SU-DHL-6 (cell line): Measurements from ENCODE around the gene PSMB11.
A peak's percentile ranks its signal among the peaks of the same experiment; 100 is the strongest.

Source experiments
- H2AFZ ChIP-seq: fragments of 200-600 bp; sonication (generic); 2 replicates; pipeline ENCODE4 v1.6.1; 2014; ENCODE audit warnings: low read depth, mild to moderate bottlenecking, moderate library complexity, mixed read lengths, antibody characterized with exemption, low read length; ENCODE audit not compliant: severe bottlenecking
- H3F3A ChIP-seq: fragments of 200-600 bp; shearing (Covaris generic); 2 replicates; pipeline ENCODE4 v1.6.0; 2016; ENCODE audit warnings: antibody characterized with exemption, mild to moderate bottlenecking; ENCODE audit not compliant: insufficient read depth
- H3K27ac ChIP-seq: fragments of 200-600 bp; sonication (generic); 2 replicates; pipeline ENCODE4 v1.5.1; 2016; ENCODE audit warnings: low read depth, mild to moderate bottlenecking, low read length, moderate library complexity, mixed read lengths
- H3K27me3 ChIP-seq: fragments of 200-600 bp; sonication (generic), shearing (Covaris generic); 2 replicates; pipeline ENCODE4 v1.6.0; 2014; ENCODE audit warnings: mild to moderate bottlenecking, low read length
- H3K36me3 ChIP-seq: fragments of 200-600 bp; sonication (generic); 2 replicates; pipeline ENCODE4 v1.6.1; 2014; ENCODE audit warnings: mild to moderate bottlenecking, low read length, mixed read lengths
- H3K4me2 ChIP-seq: fragments of 300-600, 200-600 bp; shearing (Covaris generic), sonication (generic); 2 replicates; pipeline ENCODE4 v1.6.0; 2014; ENCODE audit warnings: low read length, low read depth, mild to moderate bottlenecking; ENCODE audit not compliant: poor library complexity, severe bottlenecking
- H3K4me3 ChIP-seq: fragments of 200-600 bp; sonication (generic); 2 replicates; pipeline ENCODE4 v1.5.1; 2014; ENCODE audit warnings: antibody characterized with exemption, low read length, mild to moderate bottlenecking, mixed read lengths; ENCODE audit not compliant: insufficient read depth, poor library complexity, severe bottlenecking
- H3K79me2 ChIP-seq: fragments of 200-600 bp; sonication (generic); 2 replicates; pipeline ENCODE4 v1.6.1; 2014; ENCODE audit warnings: mild to moderate bottlenecking, low read length, moderate library complexity; ENCODE audit not compliant: insufficient read depth
- H3K9ac ChIP-seq: fragments of 200-600 bp; sonication (generic); 2 replicates; pipeline ENCODE4 v1.7.0; 2014; ENCODE audit warnings: mild to moderate bottlenecking, low read length
- H3K9me2 ChIP-seq: fragments of 200-600 bp; sonication (generic); replicated peaks from 2 replicates; pipeline ENCODE4 v1.6.1; 2014; ENCODE audit warnings: low read length; ENCODE audit not compliant: insufficient read depth
- H3K9me3 ChIP-seq: fragments of 200-600 bp; sonication (generic); 2 replicates; pipeline ENCODE4 v1.6.1; 2014; ENCODE audit warnings: low read length, mixed read lengths; ENCODE audit not compliant: insufficient read depth
- H4K20me1 ChIP-seq: fragments of 200-600 bp; sonication (generic); 2 replicates; pipeline ENCODE4 v1.6.1; 2014; ENCODE audit warnings: low read depth, mild to moderate bottlenecking, antibody characterized with exemption, low read length, moderate library complexity, mixed read lengths
- EZH2phosphoT487 ChIP-seq: fragments of 200-600 bp; sonication (generic), shearing (Covaris generic); conservative IDR thresholded peaks from 2 replicates; pipeline ENCODE4 v1.6.1; 2018; ENCODE audit warnings: mild to moderate bottlenecking, antibody characterized with exemption, low read length, moderate library complexity, mixed read lengths
- TF ChIP-seq, protein P1 (sequence below): fragments of 200-600 bp; sonication (generic); IDR thresholded peaks from one replicate; pipeline ENCODE4 v1.5.1; 2017; ENCODE audit warnings: antibody characterized with exemption, mild to moderate bottlenecking, low read length, moderate library complexity; ENCODE audit not compliant: insufficient read depth, poor library complexity, severe bottlenecking

The PSMB11 gene

DNA sequence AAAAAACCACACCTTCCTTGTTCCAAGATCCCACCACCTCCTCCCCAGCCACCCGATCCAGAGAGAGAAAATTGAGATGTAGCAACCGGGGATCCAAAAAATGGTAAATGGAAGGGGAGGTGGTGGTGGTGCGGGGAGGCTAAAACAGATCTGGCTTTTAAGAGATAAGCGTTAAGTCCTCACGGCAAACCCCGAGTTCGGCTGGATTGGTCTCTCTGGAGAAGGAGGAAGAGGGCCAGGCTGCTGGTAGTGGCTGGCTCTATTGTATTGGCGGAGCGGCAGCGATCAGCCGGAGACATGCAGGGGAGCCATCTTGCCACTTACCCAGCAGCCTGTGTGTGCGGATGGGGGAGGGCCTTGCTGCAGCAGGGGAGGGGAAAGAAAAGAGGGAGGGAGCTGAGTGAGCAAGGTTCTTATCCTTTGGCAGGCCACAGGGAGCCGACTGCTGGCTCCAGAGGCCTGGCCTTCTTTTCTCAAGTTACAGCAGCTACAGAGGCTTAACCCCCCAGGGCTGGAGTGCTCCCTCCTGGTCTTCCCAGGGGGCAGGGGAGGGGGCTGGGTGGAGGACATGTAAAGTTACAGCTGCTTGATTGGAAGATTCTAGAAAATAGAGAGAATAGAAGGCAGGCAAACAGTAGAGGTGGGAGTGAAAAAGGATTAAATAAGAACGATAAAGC is 29.4 kb downstream of the PSMB11 start:
- H3K9me2 ChIP-seq = no peaks in the 10 kb centered on the region
- H3K4me3 ChIP-seq = peak overlapping the region; percentile 93
- TF ChIP-seq EZH2phosphoT487 = no peak
- TF ChIP-seq, protein P1, sequence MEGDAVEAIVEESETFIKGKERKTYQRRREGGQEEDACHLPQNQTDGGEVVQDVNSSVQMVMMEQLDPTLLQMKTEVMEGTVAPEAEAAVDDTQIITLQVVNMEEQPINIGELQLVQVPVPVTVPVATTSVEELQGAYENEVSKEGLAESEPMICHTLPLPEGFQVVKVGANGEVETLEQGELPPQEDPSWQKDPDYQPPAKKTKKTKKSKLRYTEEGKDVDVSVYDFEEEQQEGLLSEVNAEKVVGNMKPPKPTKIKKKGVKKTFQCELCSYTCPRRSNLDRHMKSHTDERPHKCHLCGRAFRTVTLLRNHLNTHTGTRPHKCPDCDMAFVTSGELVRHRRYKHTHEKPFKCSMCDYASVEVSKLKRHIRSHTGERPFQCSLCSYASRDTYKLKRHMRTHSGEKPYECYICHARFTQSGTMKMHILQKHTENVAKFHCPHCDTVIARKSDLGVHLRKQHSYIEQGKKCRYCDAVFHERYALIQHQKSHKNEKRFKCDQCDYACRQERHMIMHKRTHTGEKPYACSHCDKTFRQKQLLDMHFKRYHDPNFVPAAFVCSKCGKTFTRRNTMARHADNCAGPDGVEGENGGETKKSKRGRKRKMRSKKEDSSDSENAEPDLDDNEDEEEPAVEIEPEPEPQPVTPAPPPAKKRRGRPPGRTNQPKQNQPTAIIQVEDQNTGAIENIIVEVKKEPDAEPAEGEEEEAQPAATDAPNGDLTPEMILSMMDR = no peak
- H3K4me2 ChIP-seq = peak overlapping the region; percentile 99
- peaks cover 11% of the 10 kb centered on the region for H3F3A ChIP-seq
- H3K9me3 ChIP-seq = no peaks in the 10 kb centered on the region
- H3K27ac ChIP-seq = peak overlapping the region; percentile 57
- peaks cover 9% of the 10 kb centered on the region; the same call in 1 of the 2 replicates for H4K20me1 ChIP-seq
- peak overlapping the region; percentile 87 for H3K9ac ChIP-seq
- H2AFZ ChIP-seq = no peak overlapping the region
- H3K36me3 ChIP-seq = peaks cover 29% of the 10 kb centered on the region
- H3K27me3 ChIP-seq = no peaks in the 10 kb centered on the region
- H3K79me2 ChIP-seq = peaks cover 38% of the 10 kb centered on the region

DNA sequence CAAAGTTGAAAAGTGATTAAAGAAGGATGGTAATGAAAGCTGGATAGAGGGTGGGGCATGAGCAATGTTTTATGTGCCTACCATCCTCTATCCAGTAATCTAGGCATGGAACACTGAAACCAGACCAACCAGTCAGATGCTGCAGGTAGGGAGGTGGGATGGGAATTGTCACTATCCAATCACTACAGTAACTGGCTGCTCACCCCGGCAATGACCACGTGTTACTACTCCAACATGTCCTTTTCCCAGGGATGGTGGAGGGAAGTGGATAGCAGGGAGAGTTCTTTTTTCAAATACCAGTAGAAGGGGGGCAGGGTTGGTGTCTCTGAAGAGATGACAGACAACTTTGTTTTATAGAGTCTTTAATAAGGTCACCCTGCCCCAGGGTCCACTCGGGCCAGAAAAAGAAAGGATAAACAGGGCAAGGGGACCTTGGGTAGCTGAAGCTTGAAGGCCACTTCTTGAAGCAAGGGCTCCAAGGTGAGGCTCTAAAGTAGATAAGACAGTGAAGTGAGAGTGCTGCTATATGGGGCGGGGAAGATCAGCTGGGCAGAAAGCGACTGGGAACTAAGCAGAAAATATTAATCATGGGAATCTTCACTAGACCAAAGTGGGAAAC is 30.0 kb downstream of the PSMB11 start:
- Histone ChIP-seq H3K36me3 (peaks cover 27% of the 10 kb centered on the region), H3K9ac (peak overlapping the region; percentile 87)

DNA sequence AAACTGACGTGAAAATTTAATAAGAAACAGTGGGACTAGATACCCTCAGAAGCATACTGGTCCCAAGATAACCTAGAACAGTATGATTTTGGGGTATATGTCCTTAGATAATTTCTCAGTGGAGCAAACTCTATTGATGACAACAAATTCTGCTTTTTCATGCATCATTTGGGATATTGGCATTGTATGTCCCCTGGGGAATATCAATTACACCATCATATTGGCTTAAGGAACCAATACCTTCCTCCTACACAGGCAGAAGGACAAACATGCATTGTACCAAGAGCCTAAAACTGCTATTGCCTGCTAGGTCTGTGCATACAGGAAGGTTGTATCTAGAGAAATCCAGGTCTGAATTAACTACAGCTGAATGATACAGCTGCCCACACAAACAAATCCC is 32.9 kb downstream of the PSMB11 start:
- H3K79me2 ChIP-seq = peaks cover 12% of the 10 kb centered on the region
- H3F3A ChIP-seq = peaks cover 28% of the 10 kb centered on the region

More for the DNA sequence above, 30.0 kb downstream of the PSMB11 start:
- Histone ChIP-seq H3K27ac (peak overlapping the region; percentile 57; the same call in 1 of the 2 replicates), H3K4me2 (peak overlapping the region; percentile 99), H3K9me3 (no peaks in the 10 kb centered on the region), H3K27me3 (no peaks in the 10 kb centered on the region), H3F3A (peaks cover 12% of the 10 kb centered on the region), H3K79me2 (peaks cover 33% of the 10 kb centered on the region), H4K20me1 (peaks cover 9% of the 10 kb centered on the region; the same call in 1 of the 2 replicates), H2AFZ (no peak overlapping the region), H3K4me3 (peak overlapping the region; percentile 93), H3K9me2 (no peaks in the 10 kb centered on the region)
- TF ChIP-seq, protein P1 = no peak
- TF ChIP-seq EZH2phosphoT487 = no peak

More for the DNA sequence above, 32.9 kb downstream of the PSMB11 start:
- no peak overlapping the region for H2AFZ ChIP-seq
- H3K9me3 ChIP-seq = no peaks in the 10 kb centered on the region
- H3K4me2 ChIP-seq = no peak overlapping the region
- TF ChIP-seq, protein P1 = no peak
- no peak for TF ChIP-seq EZH2phosphoT487
- no peak overlapping the region for H3K9ac ChIP-seq
- no peaks in the 10 kb centered on the region for H3K9me2 ChIP-seq
- no peaks in the 10 kb centered on the region for H4K20me1 ChIP-seq
- no peaks in the 10 kb centered on the region for H3K27me3 ChIP-seq
- no peak overlapping the region for H3K27ac ChIP-seq
- peaks cover 30% of the 10 kb centered on the region for H3K36me3 ChIP-seq
- H3K4me3 ChIP-seq = no peak overlapping the region
